HepG2 (cell line): ENCODE measurements around the gene SLC5A10. TPM values are rescaled to one million over a fixed set of nuclear protein-coding genes. Genes with fewer than 3 reads are reported as not detected.

Experiments
- AGO2 ChIP-seq: fragments of 200-400 bp; formaldehyde crosslinking; optimal IDR thresholded peaks from 2 replicates; pipeline ENCODE3; 2017; ENCODE audit warnings: mild to moderate bottlenecking, low read depth, low read length, moderate library complexity
- ATF2 ChIP-seq: sonication (generic); formaldehyde crosslinking; IDR thresholded peaks from 2 replicates; pipeline ENCODE4 v1.4.0; 2020; ENCODE audit warnings: missing genetic modification reagents
- BRCA1 ChIP-seq: sonication (generic); formaldehyde crosslinking; IDR thresholded peaks from 2 replicates; pipeline ENCODE4 v1.4.0; 2020; ENCODE audit warnings: missing genetic modification reagents
- CSRNP1 ChIP-seq: sonication (generic); formaldehyde crosslinking; IDR thresholded peaks from 2 replicates; pipeline ENCODE4 v1.8.1; 2023; ENCODE audit warnings: mild to moderate bottlenecking, missing genetic modification reagents
- EP300 ChIP-seq, 3 experiments: sonication (generic) in 1 of 3; formaldehyde crosslinking in 1 of 3; IDR thresholded peaks; 2 replicates each; pipeline versions ENCODE4 v1.5.1 to v1.6.1; 2011 to 2020; ENCODE audit warnings: low read depth in 2 of 3, low read length in 2 of 3, borderline replicate concordance in 1 of 3, improper control_type of control experiment in 1 of 3, mild to moderate bottlenecking in 1 of 3, missing genetic modification reagents in 1 of 3, moderate library complexity in 1 of 3
- FOXK2 ChIP-seq: fragments of 450-650 bp; IDR thresholded peaks from 2 replicates; pipeline ENCODE4 v1.6.1; 2016
- GMEB2 ChIP-seq: IDR thresholded peaks from 2 replicates; pipeline ENCODE4 v1.6.1; 2016; ENCODE audit warnings: missing biosample characterization, missing genetic modification reagents, low read depth
- ISL2 ChIP-seq: sonication (generic); formaldehyde crosslinking; IDR thresholded peaks from 2 replicates; pipeline ENCODE4 v1.5.0; 2020; ENCODE audit warnings: missing genetic modification reagents
- MED1 ChIP-seq: sonication (generic); formaldehyde crosslinking; IDR thresholded peaks from 2 replicates; pipeline ENCODE4 v1.4.0; 2020; ENCODE audit warnings: missing genetic modification reagents
- MYNN ChIP-seq: sonication (generic); formaldehyde crosslinking; IDR thresholded peaks from 2 replicates; pipeline ENCODE4 v1.4.0; 2020; ENCODE audit warnings: mild to moderate bottlenecking, low read depth, missing genetic modification reagents
- POGZ ChIP-seq: sonication (generic); formaldehyde crosslinking; IDR thresholded peaks from 2 replicates; pipeline ENCODE4 v1.4.0; 2020; ENCODE audit warnings: mild to moderate bottlenecking, missing genetic modification reagents
- POLR2G ChIP-seq: fragments of 200-400 bp; formaldehyde crosslinking; IDR thresholded peaks from 2 replicates; pipeline ENCODE4 v1.6.1; 2018; ENCODE audit warnings: mild to moderate bottlenecking, low read depth, low read length, moderate library complexity
- RCOR2 ChIP-seq: IDR thresholded peaks from 2 replicates; pipeline ENCODE4 v1.6.1; 2016; ENCODE audit warnings: missing biosample characterization, missing genetic modification reagents
- SMAD9 ChIP-seq: sonication (generic); formaldehyde crosslinking; IDR thresholded peaks from 2 replicates; pipeline ENCODE4 v1.5.1; 2020; ENCODE audit warnings: mild to moderate bottlenecking, missing genetic modification reagents
- SOX6 ChIP-seq, 2 experiments: fragments of 450-650 bp in 1 of 2; sonication (generic) in 1 of 2; formaldehyde crosslinking in 1 of 2; IDR thresholded peaks; 2 replicates each; pipeline versions ENCODE4 v1.4.0 to v1.6.1; 2017 to 2020; ENCODE audit warnings: antibody characterized with exemption in 1 of 2, mild to moderate bottlenecking in 1 of 2, missing genetic modification reagents in 1 of 2
- SP2 ChIP-seq: sonication (generic); formaldehyde crosslinking; IDR thresholded peaks from 2 replicates; pipeline ENCODE4 v1.5.1; 2020; ENCODE audit warnings: mild to moderate bottlenecking, missing genetic modification reagents
- TAF15 ChIP-seq: fragments of 200-400 bp; formaldehyde crosslinking; IDR thresholded peaks from one replicate; pipeline ENCODE4 v1.6.1; 2018; ENCODE audit warnings: mild to moderate bottlenecking, low read depth, low read length; ENCODE audit not compliant: poor library complexity, severe bottlenecking
- TCF7 ChIP-seq: sonication (generic); IDR thresholded peaks from 2 replicates; pipeline ENCODE4 v1.6.1; 2016; ENCODE audit warnings: antibody characterized with exemption, low read depth
- YEATS4 ChIP-seq: sonication (generic); formaldehyde crosslinking; IDR thresholded peaks from 2 replicates; pipeline ENCODE4 v1.4.0; 2020; ENCODE audit warnings: missing genetic modification reagents, borderline replicate concordance
- ZBTB7A ChIP-seq: sonication (generic); formaldehyde crosslinking; IDR thresholded peaks from 2 replicates; pipeline ENCODE4 v1.8.0; 2022; ENCODE audit warnings: mild to moderate bottlenecking, missing genetic modification reagents
- ZNF101 ChIP-seq: sonication (generic); formaldehyde crosslinking; IDR thresholded peaks from 2 replicates; pipeline ENCODE4 v1.4.0; 2020; ENCODE audit warnings: mild to moderate bottlenecking, low read depth, missing genetic modification reagents, borderline replicate concordance
- ZNF232 ChIP-seq: sonication (generic); formaldehyde crosslinking; IDR thresholded peaks from 2 replicates; pipeline ENCODE4 v1.4.0; 2020; ENCODE audit warnings: missing genetic modification reagents, borderline replicate concordance
- ZNF264 ChIP-seq: sonication (generic); formaldehyde crosslinking; IDR thresholded peaks from 2 replicates; pipeline ENCODE4 v1.4.0; 2020; ENCODE audit warnings: missing genetic modification reagents
- ZNF431 ChIP-seq: sonication (generic); formaldehyde crosslinking; IDR thresholded peaks from 2 replicates; pipeline ENCODE4 v1.9.0; 2022; ENCODE audit warnings: missing genetic modification reagents, low read depth, mild to moderate bottlenecking, borderline replicate concordance
- ZNF598 ChIP-seq: sonication (generic); formaldehyde crosslinking; IDR thresholded peaks from 2 replicates; pipeline ENCODE4 v1.5.1; 2020; ENCODE audit warnings: mild to moderate bottlenecking, missing genetic modification reagents, borderline replicate concordance
- ZNF737 ChIP-seq: sonication (generic); formaldehyde crosslinking; IDR thresholded peaks from 2 replicates; pipeline ENCODE4 v1.5.0; 2020; ENCODE audit warnings: missing genetic modification reagents, mild to moderate bottlenecking, borderline replicate concordance
- polyA plus RNA-seq, 8 experiments: library from polyadenylated mRNA; depleted of rRNA in 3 of 8; stranded (reverse) in 7 of 8; unstranded in 1 of 8; fragments of >200 nt; fragmentation: Illumina TruSeq in 4 of 8; extraction: Trizol in 4 of 8; gene quantifications; 2 replicates each; pipeline versions ENCODE4 v1.2.1 to v1.2.3, GENCODE V29; 2011 to 2016; ENCODE audit warnings: low read depth in 4 of 8, missing spikeins in 1 of 8, mixed read lengths in 1 of 8; ENCODE audit not compliant: insufficient read depth in 1 of 8
- total RNA-seq, 5 experiments: library from RNA; depleted of rRNA; stranded (reverse); fragments of >200 nt; fragmentation: Illumina TruSeq; extraction: Trizol; gene quantifications; 2 replicates each; pipeline ENCODE4 v1.2.3, GENCODE V29; 2016; ENCODE audit warnings: low read depth in 1 of 5

The SLC5A10 gene
- total and polyA plus RNA-seq, 2 of the 13 experiments (the other 11 are each of a cell fraction or from before 2014, with no cell fraction given): 0.05 TPM; not detected in 1

GRCh38 chr17:18988546-18989173 lies 36.7 kb downstream of the SLC5A10 start (continued):
- TF ChIP-seq TAF15: no peak
- TF ChIP-seq ZNF101 (CRISPR knock-in tag): no peak
- peak; percentile 76; the same call in 1 of the 2 replicates for TF ChIP-seq FOXK2
- peak; percentile 89 to 92 for TF ChIP-seq EP300 (IDR thresholded peaks at IDR 0.05; ENCODE audit: low read depth in 2 of 2, low read length in 2 of 2)
- peak; percentile 97 for TF ChIP-seq EP300 (CRISPR knock-in tag; IDR thresholded peaks at IDR 0.05; ENCODE audit: borderline replicate concordance)
- TF ChIP-seq ATF2 (CRISPR knock-in tag): peak; percentile 96
- TF ChIP-seq POGZ (CRISPR knock-in tag): peak; percentile 90
- peak; percentile 55 for TF ChIP-seq POLR2G
- TF ChIP-seq ZNF264: peak; percentile 94
- peak; percentile 97 for TF ChIP-seq RCOR2
- peak; percentile 60; the same call in 1 of the 2 replicates for TF ChIP-seq CSRNP1 (CRISPR knock-in tag)
- 0 out of 2 replicates have a peak, but pooled peaks have one; percentile 17 for TF ChIP-seq SP2
- TF ChIP-seq YEATS4: peak; percentile 94
- TF ChIP-seq ZBTB7A (CRISPR knock-in tag): peak; percentile 54; the same call in 1 of the 2 replicates
- peak; percentile 90 for TF ChIP-seq ISL2 (CRISPR knock-in tag)
- peak; percentile 90 for TF ChIP-seq BRCA1 (CRISPR knock-in tag)
- TF ChIP-seq ZNF598 (CRISPR knock-in tag): peak; percentile 87; the same call in 1 of the 2 replicates
- TF ChIP-seq SOX6 (IDR thresholded peaks at IDR 0.05): no peak
- peak; percentile 96 for TF ChIP-seq SOX6 (CRISPR knock-in tag; IDR thresholded peaks at IDR 0.05)
- peak; percentile 47 for TF ChIP-seq AGO2
- TF ChIP-seq SMAD9 (CRISPR knock-in tag): peak; percentile 39; the same call in 1 of the 2 replicates
- TF ChIP-seq GMEB2 (CRISPR knock-in tag): no peak
- TF ChIP-seq ZNF232 (CRISPR knock-in tag): peak; percentile 93
- TF ChIP-seq MED1 (CRISPR knock-in tag): peak; percentile 100
- TF ChIP-seq ZNF737: no peak
- TF ChIP-seq MYNN: peak; percentile 51; the same call in 1 of the 2 replicates
- TF ChIP-seq ZNF431 (CRISPR knock-in tag): peak; percentile 100
- TF ChIP-seq TCF7: peak; percentile 37; the same call in 1 of the 2 replicates
